Colonic mucosa (tissue), 4 donors: Measurements from ENCODE around the gene MKNK1. TPM values are rescaled to one million over a fixed set of nuclear protein-coding genes. Genes with fewer than 3 reads are reported as not detected.

Experiments
- DNase-seq: peaks from one replicate; pipeline ENCODE4 v3.0.0-alpha.2; 2020
- H3K27ac ChIP-seq: fragments of 200-600 bp; one replicate; pipeline ENCODE4 v1.8.0; 2021
- H3K27me3 ChIP-seq: fragments of 200-600 bp; one replicate; pipeline ENCODE4 v1.8.0; 2021
- H3K36me3 ChIP-seq: fragments of 200-600 bp; one replicate; pipeline ENCODE4 v1.8.0; 2021
- H3K4me1 ChIP-seq: fragments of 200-600 bp; one replicate; pipeline ENCODE4 v1.8.0; 2021; ENCODE audit warnings: mild to moderate bottlenecking
- H3K4me3 ChIP-seq: fragments of 200-600 bp; one replicate; pipeline ENCODE4 v1.8.0; 2021
- H3K9ac ChIP-seq, 2 donors: one replicate each; pipeline ENCODE4 v1.7.0; 2013; ENCODE audit warnings: control low read depth in 2 of 2, low read depth in 2 of 2, low read length in 2 of 2
- H3K9me3 ChIP-seq: fragments of 200-600 bp; one replicate; pipeline ENCODE4 v1.8.0; 2021
- intact Hi-C: fragments of 100-400 bp; cut with DNase I; formaldehyde crosslinking; loops from one replicate; pipeline ENCODE4 v1.14.1; 2022
- total RNA-seq, 2 donors: library from RNA; stranded (reverse); fragmentation: NEBNext Ultra II Directional in 1 of 2; extraction: Animal tissue kit (Norgen Biotek cat#: 25700) in 1 of 2; gene quantifications; one replicate each; pipeline ENCODE4 v1.2.1, GENCODE V29; 2021
- TF ChIP-seq, protein P1 (sequence below): fragments of 200-600 bp; IDR thresholded peaks from one replicate; pipeline ENCODE4 v1.8.0; 2022; ENCODE audit warnings: antibody characterized with exemption, mild to moderate bottlenecking
- donor health status: healthy.
- donor health status: DM: no; HTN: no; CAD: no.
- donor health status: DM: no; HTN: no; CAD: no.

MKNK1 gene
- total RNA-seq, 2 donors from 2014 or later = 27.0 to 36.8 TPM

- H3K27me3 ChIP-seq = peaks cover 4% of the 10 kb centered on the region
- H3K4me3 ChIP-seq = no peak overlapping the region
- no peak for DNase-seq
- H3K9me3 ChIP-seq = no peaks in the 10 kb centered on the region
- intact Hi-C loops = no loop called here
- H3K4me1 ChIP-seq = no peaks in the 10 kb centered on the region
- H3K9ac ChIP-seq = no peak overlapping the region
- TF ChIP-seq, protein P1, sequence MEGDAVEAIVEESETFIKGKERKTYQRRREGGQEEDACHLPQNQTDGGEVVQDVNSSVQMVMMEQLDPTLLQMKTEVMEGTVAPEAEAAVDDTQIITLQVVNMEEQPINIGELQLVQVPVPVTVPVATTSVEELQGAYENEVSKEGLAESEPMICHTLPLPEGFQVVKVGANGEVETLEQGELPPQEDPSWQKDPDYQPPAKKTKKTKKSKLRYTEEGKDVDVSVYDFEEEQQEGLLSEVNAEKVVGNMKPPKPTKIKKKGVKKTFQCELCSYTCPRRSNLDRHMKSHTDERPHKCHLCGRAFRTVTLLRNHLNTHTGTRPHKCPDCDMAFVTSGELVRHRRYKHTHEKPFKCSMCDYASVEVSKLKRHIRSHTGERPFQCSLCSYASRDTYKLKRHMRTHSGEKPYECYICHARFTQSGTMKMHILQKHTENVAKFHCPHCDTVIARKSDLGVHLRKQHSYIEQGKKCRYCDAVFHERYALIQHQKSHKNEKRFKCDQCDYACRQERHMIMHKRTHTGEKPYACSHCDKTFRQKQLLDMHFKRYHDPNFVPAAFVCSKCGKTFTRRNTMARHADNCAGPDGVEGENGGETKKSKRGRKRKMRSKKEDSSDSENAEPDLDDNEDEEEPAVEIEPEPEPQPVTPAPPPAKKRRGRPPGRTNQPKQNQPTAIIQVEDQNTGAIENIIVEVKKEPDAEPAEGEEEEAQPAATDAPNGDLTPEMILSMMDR = no peak
- H3K27ac ChIP-seq = no peak overlapping the region
- no peaks in the 10 kb centered on the region for H3K36me3 ChIP-seq
Measured at GRCh38 chr1:46536527-46536926, 67.5 kb downstream of the MKNK1 start.

DNA sequence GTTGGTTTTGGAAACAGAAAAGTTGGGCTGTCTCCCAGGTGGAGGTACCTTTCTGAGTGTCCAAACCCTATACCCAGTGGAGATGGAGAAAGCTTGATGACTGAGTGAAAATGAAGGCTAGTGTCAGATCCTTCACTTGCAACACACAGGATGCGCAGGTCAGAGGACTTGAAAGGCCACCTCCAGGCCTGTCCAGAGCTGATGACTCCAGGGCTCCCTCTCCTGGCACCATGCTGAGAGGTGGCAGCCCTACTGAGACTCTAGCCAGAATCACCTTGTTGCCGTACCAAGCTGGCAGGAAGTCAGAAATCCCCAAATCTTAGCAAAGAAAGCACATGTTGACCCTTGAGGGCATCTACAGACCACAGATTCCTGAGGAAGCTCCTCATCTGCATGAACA, 69.0 kb downstream of the MKNK1 start:
- H3K9ac ChIP-seq = no peak overlapping the region
- peak; percentile 51 for DNase-seq
- peaks cover 4% of the 10 kb centered on the region for H3K27me3 ChIP-seq
- H3K9me3 ChIP-seq = no peaks in the 10 kb centered on the region
- H3K36me3 ChIP-seq = no peaks in the 10 kb centered on the region
- no peak overlapping the region for H3K27ac ChIP-seq
- H3K4me3 ChIP-seq = no peak overlapping the region
- no peaks in the 10 kb centered on the region for H3K4me1 ChIP-seq
- TF ChIP-seq, protein P1 = peak; percentile 22
- intact Hi-C loops = no loop called here

- Histone ChIP-seq H3K4me1 (no peaks in the 10 kb centered on the region), H3K27me3 (peaks cover 4% of the 10 kb centered on the region), H3K9ac (peak overlapping the region in 1 of 2 donors; percentile 56), H3K9me3 (no peaks in the 10 kb centered on the region), H3K27ac (no peak overlapping the region), H3K4me3 (peak overlapping the region; percentile 11), H3K36me3 (no peaks in the 10 kb centered on the region)
- intact Hi-C loops = loop anchor here (5.0 kb wide), 1 partner anchor 189 kb away; no protein-coding TSS in a partner anchor
- TF ChIP-seq, protein P1 = no peak
- DNase-seq = no peak
Measured at GRCh38 chr1:46533179-46533864, 70.7 kb downstream of the MKNK1 start.

GRCh38 chr1:46532498-46533178, 71.4 kb downstream of the MKNK1 start:
- H3K9me3 ChIP-seq = no peaks in the 10 kb centered on the region
- no peaks in the 10 kb centered on the region for H3K4me1 ChIP-seq
- no peak overlapping the region for H3K9ac ChIP-seq
- peaks cover 4% of the 10 kb centered on the region for H3K27me3 ChIP-seq
- peak overlapping the region; percentile 11 for H3K4me3 ChIP-seq
- H3K36me3 ChIP-seq = no peaks in the 10 kb centered on the region
- H3K27ac ChIP-seq = no peak overlapping the region
- intact Hi-C loops = loop anchor here (5.0 kb wide), 1 partner anchor 190 kb away; no protein-coding TSS in a partner anchor
- peak; percentile 71 for DNase-seq
- TF ChIP-seq, protein P1 = peak; percentile 49

GRCh38 chr1:46532095-46532494, 72.0 kb downstream of the MKNK1 start:
- no peak overlapping the region for H3K9ac ChIP-seq
- H3K36me3 ChIP-seq = no peaks in the 10 kb centered on the region
- H3K27me3 ChIP-seq = peaks cover 4% of the 10 kb centered on the region
- TF ChIP-seq, protein P1 = no peak
- no peak for DNase-seq
- no peaks in the 10 kb centered on the region for H3K4me1 ChIP-seq
- H3K27ac ChIP-seq = no peak overlapping the region
- intact Hi-C loops = loop anchor here (5.0 kb wide), 1 partner anchor 190 kb away; no protein-coding TSS in a partner anchor
- no peaks in the 10 kb centered on the region for H3K9me3 ChIP-seq
- no peak overlapping the region for H3K4me3 ChIP-seq
